Measurements from ENCODE around the gene CFAP46. TPM values are rescaled to one million over a fixed set of nuclear protein-coding genes. Genes with fewer than 3 reads are reported as not detected.

Gene CFAP46
- total RNA-seq, 1 donor from 2014 or later = 3.7 TPM

DNA sequence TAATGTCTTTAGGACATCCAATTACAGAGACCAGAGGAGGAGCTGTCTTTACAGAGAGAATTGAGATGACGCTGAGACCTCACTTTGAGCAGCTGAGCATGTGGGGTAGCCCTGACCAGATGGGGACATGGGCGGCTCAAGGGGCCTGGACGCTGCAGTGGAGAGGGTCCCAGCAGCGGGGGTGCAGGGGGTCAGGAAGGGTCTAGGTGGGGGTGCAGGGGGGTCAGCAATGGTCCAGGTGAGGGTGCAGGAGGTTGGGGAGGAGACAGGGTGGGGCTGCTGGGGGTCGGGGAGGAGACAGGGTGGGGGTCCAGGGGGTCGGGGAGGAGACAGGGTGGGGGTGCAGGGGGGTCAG is 43.2 kb upstream of the CFAP46 start:
- H3K36me3 Mint-ChIP-seq (ENCODE audit: low read depth) = no peaks in the 10 kb centered on the region
- no peaks in the 10 kb centered on the region for H3K9me3 Mint-ChIP-seq
- TF ChIP-seq, protein P1, sequence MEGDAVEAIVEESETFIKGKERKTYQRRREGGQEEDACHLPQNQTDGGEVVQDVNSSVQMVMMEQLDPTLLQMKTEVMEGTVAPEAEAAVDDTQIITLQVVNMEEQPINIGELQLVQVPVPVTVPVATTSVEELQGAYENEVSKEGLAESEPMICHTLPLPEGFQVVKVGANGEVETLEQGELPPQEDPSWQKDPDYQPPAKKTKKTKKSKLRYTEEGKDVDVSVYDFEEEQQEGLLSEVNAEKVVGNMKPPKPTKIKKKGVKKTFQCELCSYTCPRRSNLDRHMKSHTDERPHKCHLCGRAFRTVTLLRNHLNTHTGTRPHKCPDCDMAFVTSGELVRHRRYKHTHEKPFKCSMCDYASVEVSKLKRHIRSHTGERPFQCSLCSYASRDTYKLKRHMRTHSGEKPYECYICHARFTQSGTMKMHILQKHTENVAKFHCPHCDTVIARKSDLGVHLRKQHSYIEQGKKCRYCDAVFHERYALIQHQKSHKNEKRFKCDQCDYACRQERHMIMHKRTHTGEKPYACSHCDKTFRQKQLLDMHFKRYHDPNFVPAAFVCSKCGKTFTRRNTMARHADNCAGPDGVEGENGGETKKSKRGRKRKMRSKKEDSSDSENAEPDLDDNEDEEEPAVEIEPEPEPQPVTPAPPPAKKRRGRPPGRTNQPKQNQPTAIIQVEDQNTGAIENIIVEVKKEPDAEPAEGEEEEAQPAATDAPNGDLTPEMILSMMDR (IDR thresholded peaks at IDR 0.05) = no peak
- DNase-seq (no peak), ATAC-seq (ENCODE audit: low read depth) (no peak)
- no peaks in the 10 kb centered on the region for H3K4me1 Mint-ChIP-seq
- intact Hi-C loops (cut with micrococcal nuclease) = no loop called here
- H3K27me3 Mint-ChIP-seq = peaks cover 3% of the 10 kb centered on the region
- POLR2A ChIA-PET = no interaction called here
- no peak overlapping the region for H3K4me3 Mint-ChIP-seq
- CTCF ChIA-PET = no interaction called here
- H3K27ac Mint-ChIP-seq = no peak overlapping the region

DNA sequence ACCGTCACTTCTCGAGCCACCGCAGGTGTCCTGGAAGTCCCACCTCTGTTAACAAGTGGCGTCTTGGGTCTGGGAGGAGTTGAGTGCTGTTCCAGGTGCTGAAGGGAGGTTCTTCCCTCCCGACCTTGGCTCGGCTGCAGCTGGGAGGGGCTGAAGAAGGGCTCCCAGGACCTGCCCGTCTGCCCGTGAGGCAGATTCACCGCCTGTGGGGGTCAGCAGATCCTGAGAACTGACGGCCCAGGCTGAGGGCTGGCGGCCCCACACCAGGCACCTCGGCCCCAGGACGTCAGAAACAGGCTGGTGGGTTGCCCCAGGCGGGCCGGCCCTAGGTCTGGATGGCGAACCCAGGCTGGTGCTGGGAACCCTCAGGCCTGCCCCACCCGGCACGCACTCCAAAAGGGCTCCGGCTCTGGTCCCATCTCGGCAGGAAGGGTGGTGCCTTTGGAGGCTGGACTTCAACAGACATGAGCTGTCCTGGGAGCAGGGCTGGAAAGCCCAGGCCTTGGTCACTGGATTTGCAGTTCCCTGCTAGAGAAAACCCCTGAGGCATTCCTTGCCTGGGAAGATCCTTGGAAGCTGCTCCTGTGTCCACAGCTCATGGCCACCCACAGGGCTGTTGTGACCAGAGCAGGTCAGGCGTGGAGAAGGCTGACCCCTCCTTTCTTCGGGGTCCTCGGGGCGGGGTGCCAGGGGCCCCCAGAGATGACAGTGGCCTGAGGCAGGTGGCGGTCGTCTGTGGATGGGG is 42.6 kb upstream of the CFAP46 start:
- H3K27me3 Mint-ChIP-seq = peaks cover 3% of the 10 kb centered on the region
- ATAC-seq (ENCODE audit: low read depth) = no peak
- ChIA-PET CTCF (no interaction called here), POLR2A (no interaction called here)
- intact Hi-C loops (cut with micrococcal nuclease) = no loop called here
- no peak overlapping the region for H3K4me3 Mint-ChIP-seq
- no peaks in the 10 kb centered on the region for H3K36me3 Mint-ChIP-seq (ENCODE audit: low read depth)
- no peak for DNase-seq
- TF ChIP-seq, protein P1 (IDR thresholded peaks at IDR 0.05) = no peak
- H3K4me1 Mint-ChIP-seq = no peaks in the 10 kb centered on the region
- H3K27ac Mint-ChIP-seq = no peak overlapping the region
- no peaks in the 10 kb centered on the region for H3K9me3 Mint-ChIP-seq

DNA sequence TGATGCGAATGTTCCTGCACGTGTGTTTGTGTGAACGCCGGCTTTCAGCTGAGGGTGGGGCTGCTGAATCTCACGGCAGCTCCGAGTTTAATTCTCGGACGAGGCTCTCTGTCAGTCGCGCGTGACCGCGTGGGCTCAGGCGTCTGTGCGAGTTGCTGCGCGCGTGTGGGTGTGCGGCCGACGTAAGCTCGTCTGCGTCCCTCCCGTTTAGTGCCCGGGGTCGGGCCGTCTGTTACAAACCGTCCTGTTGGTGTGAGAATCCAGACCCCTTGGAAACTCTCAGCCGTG is 41.6 kb upstream of the CFAP46 start:
- no peaks in the 10 kb centered on the region for H3K4me1 Mint-ChIP-seq
- H3K27me3 Mint-ChIP-seq = peaks cover 3% of the 10 kb centered on the region
- ChIA-PET CTCF (no interaction called here), POLR2A (no interaction called here)
- H3K4me3 Mint-ChIP-seq = no peak overlapping the region
- TF ChIP-seq, protein P1 (IDR thresholded peaks at IDR 0.05) = no peak
- ATAC-seq (ENCODE audit: low read depth) (no peak), DNase-seq (no peak)
- no peaks in the 10 kb centered on the region for H3K9me3 Mint-ChIP-seq
- H3K36me3 Mint-ChIP-seq (ENCODE audit: low read depth) = no peaks in the 10 kb centered on the region
- no peak overlapping the region for H3K27ac Mint-ChIP-seq
- intact Hi-C loops (cut with micrococcal nuclease) = no loop called here

DNA sequence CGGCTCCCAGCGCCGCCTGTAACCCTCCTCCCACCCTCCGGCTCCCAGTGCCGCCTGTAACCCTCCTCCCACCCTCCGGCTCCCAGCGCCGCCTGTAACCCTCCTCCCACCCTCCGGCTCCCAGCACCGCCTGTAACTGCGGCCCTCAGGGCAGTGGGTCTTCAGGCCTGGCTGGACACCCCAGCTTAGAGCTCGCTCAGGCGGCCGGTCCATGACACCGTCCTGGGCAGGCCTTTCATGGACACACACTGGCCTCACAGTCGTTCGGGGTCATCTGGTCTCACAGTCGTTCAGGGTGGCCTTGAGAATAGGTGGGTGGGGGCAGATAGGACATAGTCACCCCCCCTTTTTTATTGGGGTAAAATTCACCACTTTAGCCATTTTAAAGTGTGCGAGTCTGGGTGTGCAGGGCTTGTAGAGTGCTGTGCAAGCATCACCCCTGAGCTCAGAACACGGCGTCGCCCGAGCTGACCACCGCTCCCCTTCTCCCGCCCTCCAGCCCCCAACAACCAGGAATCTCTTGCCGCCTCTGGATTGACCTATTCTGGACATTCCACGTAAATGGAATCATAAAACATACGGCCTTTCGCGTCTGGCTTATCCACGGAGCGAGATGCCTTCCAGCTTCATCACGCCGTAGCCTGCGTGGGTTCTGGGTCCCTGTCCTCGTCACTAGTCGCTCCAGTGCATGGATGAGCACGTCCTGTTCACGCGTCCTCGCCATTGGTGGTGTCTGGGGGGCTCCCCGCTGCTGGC is 41.1 kb upstream of the CFAP46 start:
- H3K27me3 Mint-ChIP-seq = peaks cover 3% of the 10 kb centered on the region
- no peaks in the 10 kb centered on the region for H3K9me3 Mint-ChIP-seq
- DNase-seq = no peak
- POLR2A ChIA-PET = no interaction called here
- intact Hi-C loops (cut with micrococcal nuclease) = no loop called here
- no peak overlapping the region for H3K27ac Mint-ChIP-seq
- no peak for ATAC-seq (ENCODE audit: low read depth)
- H3K4me3 Mint-ChIP-seq = no peak overlapping the region
- TF ChIP-seq, protein P1 (IDR thresholded peaks at IDR 0.05) = no peak
- H3K4me1 Mint-ChIP-seq = no peaks in the 10 kb centered on the region
- CTCF ChIA-PET = no interaction called here
- no peaks in the 10 kb centered on the region for H3K36me3 Mint-ChIP-seq (ENCODE audit: low read depth)

DNA sequence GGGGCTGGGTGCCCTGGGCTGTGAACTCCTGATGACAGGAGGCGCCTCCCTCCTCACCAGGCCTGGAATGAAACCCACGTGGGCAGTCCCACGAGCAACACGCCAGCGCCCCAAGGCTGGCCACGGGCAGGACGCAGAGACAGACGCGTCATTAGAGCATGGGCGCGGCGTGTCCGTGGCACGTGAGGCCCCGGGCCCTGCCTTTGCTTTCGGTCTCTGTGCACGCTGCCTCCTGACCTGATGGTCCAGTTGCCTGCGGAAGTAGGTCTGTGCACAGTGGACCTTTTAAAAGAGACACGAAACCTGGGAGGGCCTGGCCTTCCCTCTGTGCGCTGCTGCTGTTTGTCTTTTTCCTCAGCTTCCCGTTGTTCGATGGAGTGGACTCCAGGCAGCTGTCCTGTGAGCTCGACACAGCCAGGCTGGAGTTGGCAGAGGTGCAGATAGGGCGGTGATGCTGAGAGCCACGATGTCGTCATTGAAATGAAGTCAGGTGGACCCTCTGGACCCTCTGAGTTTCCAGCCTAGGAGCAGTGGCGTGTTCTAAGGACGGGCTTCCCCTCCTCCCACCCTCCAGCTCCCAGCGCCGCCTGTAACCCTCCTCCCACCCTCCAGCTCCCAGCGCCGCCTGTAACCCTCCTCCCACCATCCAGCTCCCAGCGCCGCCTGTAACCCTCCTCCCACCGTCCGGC is 40.1 kb upstream of the CFAP46 start:
- no peak for ATAC-seq (ENCODE audit: low read depth)
- Mint-ChIP-seq H3K9me3 (no peaks in the 10 kb centered on the region), H3K4me3 (no peak overlapping the region), H3K27me3 (peaks cover 3% of the 10 kb centered on the region), H3K27ac (no peak overlapping the region), H3K36me3 (ENCODE audit: low read depth) (no peaks in the 10 kb centered on the region), H3K4me1 (no peaks in the 10 kb centered on the region)
- TF ChIP-seq, protein P1 (IDR thresholded peaks at IDR 0.05) = no peak
- CTCF ChIA-PET = no interaction called here
- POLR2A ChIA-PET = no interaction called here
- no peak for DNase-seq
- intact Hi-C loops (cut with micrococcal nuclease) = no loop called here
